ENCODE measurements around the gene SLC1A5.
"Not testable (repeated sequence)": the region's sequence is repeated elsewhere in the genome, so short reads cannot be mapped to it uniquely, and the experiment has no call there.

SLC1A5 gene

DNA sequence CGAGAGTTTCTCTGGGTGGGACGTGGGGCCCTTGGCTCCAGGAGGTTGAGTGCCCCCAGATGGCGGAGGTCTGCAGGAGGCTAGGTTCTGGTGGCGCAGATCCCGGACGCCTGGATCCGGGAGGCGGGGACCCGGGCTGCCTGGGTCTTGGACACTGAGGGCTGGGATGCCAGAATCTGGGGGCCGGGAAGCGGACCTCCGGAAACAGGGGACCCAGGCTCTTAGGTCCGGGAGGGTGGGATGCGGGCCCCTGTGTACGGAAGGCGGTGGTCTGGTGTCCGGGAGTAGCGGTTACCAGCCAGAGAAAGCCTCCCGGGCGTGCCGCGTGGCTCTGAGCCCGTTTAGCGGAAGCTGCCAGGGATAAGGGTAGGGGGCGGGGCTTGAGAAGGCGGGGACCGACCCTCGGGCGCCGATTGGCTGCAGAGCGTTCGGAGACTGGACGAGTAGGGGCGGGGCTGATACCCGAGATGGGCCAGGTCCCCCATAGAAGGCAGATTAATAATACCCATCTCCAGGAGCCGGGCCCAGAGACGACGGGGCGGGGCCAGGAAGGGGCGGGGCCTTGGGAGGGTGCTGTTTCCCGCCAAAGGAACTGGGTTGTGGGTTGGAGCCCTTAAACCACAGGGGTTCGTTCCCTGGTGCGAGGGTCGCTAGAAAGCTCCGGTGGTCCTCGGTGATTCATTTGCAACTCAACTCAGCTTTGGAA lies at the start of gene SLC1A5:
TSS of gene SLC1A5 (minus strand) at position 333 of the 706 bp plus-strand sequence. CDS start 629 bp downstream, outside the sequence.
- FAIRE-seq: peak; percentile 17

- no peak for FAIRE-seq
These were observed 49.8 kb upstream of the SLC1A5 start for GRCh38 chr19:46838160-46838559.

GRCh38 chr19:46834984-46835383 lies 46.6 kb upstream of the SLC1A5 start:
- no peak for FAIRE-seq

GRCh38 chr19:46834121-46834520 lies 45.7 kb upstream of the SLC1A5 start:
- FAIRE-seq: no peak

DNA sequence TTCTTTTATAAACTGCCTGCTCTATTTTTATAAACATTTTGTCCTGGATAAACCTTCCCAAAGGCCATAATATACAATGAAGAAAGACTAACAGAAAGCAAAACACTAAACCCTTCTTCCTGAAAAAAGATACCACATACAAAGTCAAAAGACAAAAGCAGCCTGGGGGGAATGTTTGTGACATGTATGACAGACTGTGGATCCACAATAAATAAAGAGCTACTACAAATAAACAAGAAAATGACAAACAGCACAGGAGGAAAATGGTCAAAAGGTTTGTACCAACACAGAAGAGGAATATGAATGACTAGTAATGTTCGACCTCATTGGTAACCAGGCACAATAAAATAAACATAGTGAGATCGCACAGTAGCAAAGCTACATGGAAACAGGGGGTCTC lies 42.5 kb upstream of the SLC1A5 start:
- FAIRE-seq: no peak

GRCh38 chr19:46828484-46828883 lies 40.1 kb upstream of the SLC1A5 start:
- FAIRE-seq: no peak

DNA sequence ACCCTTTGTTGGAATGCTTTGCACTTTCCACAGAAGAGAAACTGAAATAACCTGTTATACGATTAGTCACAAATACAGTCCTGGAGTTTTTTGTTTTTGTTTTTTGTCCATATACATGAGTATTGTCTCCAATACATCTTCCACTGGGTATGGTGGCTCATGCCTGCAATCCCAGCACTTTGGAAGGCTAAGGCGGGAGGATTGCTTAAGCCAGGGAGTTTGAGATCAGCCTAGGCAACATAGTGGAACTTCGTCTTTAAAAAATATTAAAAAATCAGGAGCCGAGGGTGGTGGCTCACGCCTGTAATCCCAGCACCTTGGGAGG lies 37.3 kb upstream of the SLC1A5 start:
- FAIRE-seq: no peak

DNA sequence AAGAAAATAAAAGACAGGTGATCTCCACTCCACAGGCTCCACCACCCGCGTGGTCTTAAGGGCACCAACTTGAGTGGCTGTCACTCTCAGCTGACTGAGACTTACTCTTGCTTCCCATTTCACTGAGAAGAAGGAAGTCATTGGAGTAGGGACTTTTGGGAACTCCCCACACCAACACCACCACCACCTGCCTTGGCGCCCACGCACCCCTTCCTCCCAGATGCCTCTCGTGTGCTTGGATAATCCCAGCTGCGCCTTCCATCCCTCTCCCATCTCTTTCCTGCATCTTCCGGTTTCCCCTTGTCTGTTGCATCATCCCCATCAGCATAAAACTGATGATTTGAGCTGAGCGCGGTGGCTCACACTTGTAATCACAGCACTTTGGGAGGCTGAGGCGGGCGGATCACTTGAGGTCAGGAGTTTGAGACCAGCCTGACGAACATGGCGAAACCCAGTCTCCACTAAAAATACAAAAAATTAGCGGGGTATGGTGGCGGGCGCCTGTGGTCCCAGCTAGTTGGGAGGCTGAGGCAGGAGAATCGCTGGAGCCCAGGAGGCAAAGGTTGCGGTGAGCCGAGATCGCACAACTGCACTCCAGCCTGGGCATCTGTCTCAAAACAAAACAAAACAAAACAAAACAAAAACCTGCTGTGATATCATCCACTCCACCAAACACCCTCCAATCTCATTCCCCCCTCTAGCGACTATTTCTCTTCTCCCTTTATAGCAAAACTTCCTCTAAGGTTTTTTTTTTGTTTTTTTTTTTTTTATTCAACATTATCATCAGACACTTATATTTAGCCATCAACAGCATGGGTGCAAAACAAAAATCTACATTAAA lies 36.7 kb upstream of the SLC1A5 start:
- FAIRE-seq: no peak

DNA sequence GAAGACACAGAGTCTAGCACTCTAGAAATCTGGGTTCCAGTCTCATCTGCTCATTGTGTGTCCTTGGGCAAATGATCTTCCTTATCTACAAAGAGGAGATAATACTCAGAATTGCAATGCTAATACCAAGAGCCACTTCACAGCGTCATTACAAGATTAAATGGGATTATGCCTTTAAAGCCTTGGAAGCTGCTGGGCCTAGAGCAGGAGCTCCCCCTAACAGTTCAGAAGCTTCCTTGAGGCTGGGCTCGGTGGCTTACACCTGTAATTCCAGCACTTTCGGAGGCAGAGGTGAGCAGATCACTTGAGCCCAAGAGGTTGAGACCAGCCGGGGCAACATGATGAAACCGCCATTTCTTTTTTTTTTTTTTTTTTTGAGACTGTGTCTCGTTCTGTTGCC lies 34.7 kb upstream of the SLC1A5 start:
- no peak for FAIRE-seq

DNA sequence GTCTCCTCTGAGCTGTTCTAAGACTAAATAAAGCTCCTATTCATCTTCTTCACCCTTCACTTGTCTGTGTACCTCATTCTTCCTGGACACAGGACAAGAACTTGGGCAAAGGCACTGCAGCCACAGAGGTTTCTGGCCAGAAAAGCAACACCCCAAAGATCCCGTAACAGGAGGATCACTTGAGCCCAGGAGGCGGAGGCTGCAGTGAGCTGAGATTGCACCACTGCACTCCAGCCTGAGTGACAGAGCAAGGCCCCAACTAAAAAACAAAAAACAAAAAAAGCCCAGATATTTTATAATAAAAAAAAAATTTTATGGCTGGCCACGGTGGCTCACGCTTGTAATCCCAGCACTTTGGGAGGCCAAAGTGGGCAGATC lies 34.0 kb upstream of the SLC1A5 start:
- not testable (repeated sequence) for FAIRE-seq

DNA sequence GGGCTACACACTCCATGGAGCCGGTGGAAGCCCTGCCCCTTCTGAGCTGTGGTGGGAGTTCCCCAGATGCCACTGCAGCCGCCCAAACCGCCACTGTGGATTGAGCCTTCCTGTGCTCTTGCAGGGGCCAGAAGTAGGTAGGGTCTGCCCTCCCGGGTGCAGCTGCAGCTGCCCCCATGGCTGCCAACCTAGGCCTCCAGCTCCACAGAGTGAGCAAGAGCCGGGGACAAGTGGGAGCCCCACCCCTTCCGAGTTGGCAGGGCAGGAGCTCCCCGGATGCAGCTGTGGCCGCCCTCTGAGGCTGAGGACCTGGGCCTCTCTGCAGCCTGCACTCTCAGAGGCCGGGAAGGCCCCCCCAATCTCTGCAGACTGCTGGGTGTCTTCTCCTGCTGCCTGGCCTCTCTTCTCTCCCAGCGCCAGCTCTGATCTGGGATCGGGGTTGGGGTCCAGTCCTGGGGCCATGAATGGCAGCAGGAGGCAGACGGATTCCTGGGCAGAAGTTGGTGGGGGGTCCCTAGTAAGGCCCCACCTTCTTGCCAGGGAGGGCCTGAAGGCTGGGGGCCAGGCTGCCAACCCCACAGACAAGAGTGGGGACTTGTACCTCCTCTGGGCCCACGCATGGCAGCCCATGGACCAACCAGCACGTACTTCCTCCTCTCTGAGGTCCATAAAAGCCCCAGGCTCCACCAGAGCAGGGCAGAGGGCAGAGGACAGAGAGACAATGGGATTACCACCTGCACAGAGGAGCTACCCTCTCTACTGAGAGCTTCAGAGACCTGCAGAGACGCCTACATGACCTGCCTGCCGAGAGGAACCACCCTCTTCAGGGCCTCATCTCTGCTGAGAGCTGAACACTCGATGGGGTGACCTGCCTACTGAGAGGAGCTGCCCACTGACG lies 33.4 kb upstream of the SLC1A5 start:
- FAIRE-seq: no peak

DNA sequence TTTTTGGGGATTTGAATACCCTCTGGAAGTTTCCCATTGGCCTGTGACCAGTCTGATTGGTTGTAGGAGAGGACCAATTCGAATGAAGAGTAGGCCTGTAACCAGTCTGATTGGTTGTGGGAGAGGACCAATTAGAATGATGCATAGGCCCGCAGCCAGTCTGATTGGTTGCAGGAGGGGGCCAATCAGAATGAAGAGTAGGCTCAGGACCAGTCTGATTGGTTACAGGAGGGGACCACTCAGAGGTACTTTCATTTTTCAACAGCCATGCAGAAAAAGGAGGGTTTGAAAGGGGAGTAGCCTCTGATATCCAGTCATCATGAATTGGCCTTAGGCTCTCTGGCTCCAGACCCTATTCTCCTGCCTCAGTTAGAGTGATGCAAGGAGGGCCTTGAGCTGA lies 30.4 kb upstream of the SLC1A5 start:
- no peak for FAIRE-seq

DNA sequence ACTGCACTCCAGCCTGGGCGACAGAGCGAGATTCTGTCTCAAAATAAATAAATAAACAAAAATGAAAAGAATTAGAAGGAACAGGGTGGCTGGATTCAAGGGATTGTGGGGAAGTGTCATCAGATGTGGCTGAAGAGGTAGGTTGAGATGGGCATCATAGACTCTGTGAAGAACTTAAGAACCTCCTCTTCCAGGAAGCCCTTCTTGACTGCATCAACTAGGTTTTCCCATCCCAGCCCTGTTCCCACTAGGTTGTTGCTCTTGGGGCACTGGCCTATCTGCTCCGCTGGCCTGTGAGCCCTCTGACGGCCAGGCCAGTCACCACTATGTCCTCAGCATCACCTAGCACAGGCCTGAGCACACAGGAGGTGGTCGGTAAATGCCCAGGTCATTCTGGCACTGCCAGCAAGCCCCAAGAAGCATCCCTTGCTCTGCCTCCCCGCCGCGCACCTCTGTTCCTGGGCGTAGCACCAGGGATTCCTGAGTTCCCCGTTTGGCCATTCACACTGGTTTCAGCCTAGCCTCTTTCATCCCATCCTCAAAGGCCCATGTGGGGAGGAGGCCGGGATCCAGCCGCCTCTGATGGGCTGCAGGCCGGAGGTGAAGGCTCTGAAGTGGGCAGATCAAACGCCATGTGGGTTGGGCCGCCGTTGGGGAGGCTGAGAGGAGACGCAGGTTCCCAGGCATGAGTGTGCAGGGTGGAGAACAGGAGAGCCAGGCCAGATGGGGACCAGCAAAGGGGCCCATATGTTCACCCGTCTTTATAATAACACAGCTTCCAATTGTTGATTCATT lies 27.6 kb upstream of the SLC1A5 start:
- FAIRE-seq: no peak

DNA sequence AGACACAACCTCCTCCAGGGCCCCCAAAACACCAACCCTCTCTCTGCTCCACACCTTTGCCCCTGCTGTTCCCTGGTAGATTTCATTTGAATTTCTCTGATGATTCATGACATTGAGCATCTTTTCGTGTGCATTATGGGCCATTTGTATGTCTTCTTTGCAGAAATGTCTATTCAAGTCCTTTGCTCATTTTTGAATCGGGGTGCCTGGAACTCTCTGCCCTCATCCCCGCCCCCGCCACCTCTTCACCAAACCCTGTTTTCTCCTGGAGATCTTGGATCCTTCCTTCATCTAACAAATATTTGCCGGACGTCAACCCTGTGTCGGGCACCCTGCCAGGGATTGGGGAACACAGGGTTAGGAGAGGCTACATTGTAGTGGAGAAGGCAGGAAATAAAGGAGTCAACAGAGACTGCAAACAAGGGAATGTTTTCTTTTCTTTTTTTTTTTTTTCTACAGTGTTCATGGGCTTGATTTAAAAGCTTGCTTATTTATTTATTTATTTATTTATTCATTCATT lies 25.5 kb upstream of the SLC1A5 start:
- FAIRE-seq: no peak

GRCh38 chr19:46812977-46813838 lies 24.8 kb upstream of the SLC1A5 start:
- FAIRE-seq: no peak

GRCh38 chr19:46809534-46810272 lies 21.3 kb upstream of the SLC1A5 start:
- no peak for FAIRE-seq

GRCh38 chr19:46806656-46807055 lies 18.3 kb upstream of the SLC1A5 start:
- no peak for FAIRE-seq

- not testable (repeated sequence) for FAIRE-seq
These were observed 16.0 kb upstream of the SLC1A5 start for GRCh38 chr19:46804432-46804831.

DNA sequence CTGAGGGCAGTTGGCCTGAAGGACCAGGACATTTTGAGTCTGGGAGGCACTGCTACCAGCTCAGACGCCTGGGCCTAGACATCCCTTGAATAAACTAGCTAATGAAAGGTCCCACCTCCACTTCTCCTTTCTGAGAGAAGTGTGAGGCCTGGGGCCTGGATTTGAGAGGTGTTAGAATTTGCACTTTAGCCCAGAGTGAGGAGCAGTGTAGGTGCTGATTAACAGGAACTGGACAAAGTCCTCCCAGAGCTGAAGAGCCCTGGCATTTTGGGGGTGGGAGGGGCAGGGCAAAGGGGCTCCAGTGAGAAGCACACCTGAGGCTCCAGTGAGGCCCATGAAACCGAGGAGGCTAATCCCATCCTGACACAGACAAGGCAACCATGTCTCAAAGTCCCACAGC lies 15.2 kb upstream of the SLC1A5 start:
- FAIRE-seq: no peak

DNA sequence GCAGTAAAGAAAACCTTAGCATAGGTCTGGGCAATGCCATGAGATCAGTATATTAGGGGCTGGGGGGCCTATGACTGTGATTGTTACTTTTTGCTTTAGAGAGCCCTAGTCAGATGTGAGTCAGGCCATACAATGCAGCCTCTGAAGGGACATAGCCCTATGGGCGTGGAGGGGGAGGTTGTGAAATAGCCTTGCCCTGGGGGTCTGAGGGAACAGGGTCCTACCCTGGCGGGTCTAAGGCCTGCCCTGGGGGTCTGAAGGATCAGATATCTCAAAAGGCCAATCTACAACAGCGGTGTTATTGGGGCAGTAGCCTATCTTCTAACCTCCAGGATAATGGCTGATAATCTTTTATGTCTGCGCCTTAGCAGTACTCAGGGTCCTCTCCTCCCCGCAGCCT lies 13.8 kb upstream of the SLC1A5 start:
- no peak for FAIRE-seq

GRCh38 chr19:46798713-46799112 lies 10.3 kb upstream of the SLC1A5 start:
- no peak for FAIRE-seq
